ENCODE data around the gene CNTN6.

Gene CNTN6

DNA sequence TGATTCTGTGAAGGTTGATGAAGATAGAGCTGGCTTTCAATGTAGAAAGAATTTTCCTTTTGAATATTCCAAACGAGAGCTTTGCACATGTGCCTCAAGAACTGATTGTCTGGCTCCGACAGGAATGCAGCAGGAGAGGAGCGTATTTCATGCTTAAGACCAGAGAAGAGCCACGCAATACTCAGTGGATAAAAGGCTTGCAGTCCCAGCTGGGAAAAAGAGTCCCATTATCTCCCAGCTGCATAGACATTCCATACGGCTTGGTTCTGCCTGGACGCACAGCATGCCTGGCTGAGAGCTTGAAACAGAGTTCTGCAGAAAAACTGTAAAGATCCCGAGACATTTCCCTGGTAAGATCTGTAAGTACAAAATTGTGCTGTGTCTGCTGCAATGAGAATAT, at the start of gene CNTN6:
TSS of gene CNTN6 (plus strand) at position 254 of the 400 bp plus-strand sequence. CDS start 54,985 bp downstream, outside the sequence.
- no peak for DNase-seq (ENCODE audit: low read depth in 2 of 2)

GRCh38 chr3:1048558-1048957, 44.3 kb upstream of the CNTN6 start:
- no peak for DNase-seq (ENCODE audit: low read depth in 2 of 2)

DNA sequence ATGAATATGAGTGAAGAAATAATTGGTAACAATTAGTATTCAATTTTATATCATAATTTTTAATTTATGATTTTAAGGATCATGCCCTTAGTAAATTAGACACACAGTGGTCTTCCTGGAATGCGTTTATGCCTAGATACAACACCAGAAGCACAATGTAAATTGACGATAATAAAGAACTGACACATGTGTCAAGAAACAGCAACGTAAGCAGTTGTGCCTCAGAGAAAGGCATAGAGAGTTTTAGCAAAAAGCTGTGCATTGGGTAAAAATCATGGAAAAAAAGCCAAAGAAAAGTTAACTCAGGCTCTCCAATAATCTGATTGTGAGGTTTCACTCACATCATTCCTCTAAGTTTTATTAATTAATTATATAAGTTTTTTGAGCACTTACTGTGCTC, 37.0 kb upstream of the CNTN6 start:
- no peak for DNase-seq (ENCODE audit: low read depth in 2 of 2)

- no peak for DNase-seq (ENCODE audit: low read depth in 2 of 2)
Measured at GRCh38 chr3:1056744-1057143, 36.1 kb upstream of the CNTN6 start.

DNA sequence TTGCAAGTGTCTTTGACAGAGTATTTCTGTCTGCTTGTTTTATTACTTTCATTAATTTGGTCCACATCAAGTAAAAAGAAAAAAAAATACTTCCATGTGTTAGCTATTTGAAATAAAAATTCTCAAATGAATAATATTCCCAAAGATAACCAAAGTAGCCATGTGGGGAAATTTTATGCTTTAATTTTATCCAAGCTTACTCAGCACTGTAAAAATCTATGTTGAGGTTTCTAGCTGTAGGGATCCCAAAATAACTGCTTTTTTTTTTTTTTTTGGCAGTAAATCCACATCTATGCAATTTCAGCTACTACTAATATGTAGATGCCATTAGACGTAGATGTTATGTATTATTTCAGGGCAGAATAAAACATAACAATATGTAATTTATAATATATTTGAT, 35.4 kb upstream of the CNTN6 start:
- DNase-seq (ENCODE audit: low read depth in 2 of 2), result no peak

GRCh38 chr3:1068985-1069384, 23.8 kb upstream of the CNTN6 start:
- no peak for DNase-seq (ENCODE audit: low read depth in 2 of 2)

DNA sequence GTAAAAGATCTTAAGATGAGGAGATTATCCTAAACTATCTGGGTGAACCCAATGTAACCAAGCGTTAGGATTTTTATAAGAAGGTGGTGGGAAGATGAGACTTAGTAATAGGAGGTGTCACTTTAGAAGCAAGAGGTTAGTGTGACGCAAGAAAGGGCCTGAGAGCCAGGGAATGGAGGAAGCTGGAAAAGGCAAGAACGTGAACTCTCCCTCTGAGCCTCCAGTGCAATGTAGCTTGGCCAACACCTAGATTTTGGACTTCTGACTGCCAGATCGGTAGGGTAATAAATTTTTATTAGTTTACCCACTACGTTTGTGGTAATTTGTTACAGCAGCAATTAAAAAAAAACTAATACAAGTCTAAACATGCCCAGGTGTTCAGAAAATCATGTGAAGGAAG, 20.8 kb upstream of the CNTN6 start:
- no peak for DNase-seq (ENCODE audit: low read depth in 2 of 2)

DNA sequence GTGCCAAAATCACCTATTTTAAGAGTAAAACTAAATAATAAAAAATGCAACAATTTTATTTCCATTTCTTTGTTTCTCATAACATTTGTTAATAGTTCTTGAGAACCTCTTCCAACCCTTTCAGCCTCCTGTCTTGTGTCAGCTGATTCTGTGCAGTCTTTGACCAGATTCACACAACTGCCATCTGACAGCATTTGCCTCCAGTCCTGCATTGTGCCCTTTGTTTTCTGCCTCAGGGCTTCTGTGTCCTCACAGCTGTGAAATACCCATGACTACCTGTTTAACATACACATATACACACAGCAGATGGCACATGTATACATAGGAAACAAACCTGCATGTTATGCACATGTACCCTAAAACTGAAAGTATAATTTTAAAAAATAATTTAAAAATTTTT, 13.2 kb upstream of the CNTN6 start:
- no peak for DNase-seq (ENCODE audit: low read depth in 2 of 2)

DNA sequence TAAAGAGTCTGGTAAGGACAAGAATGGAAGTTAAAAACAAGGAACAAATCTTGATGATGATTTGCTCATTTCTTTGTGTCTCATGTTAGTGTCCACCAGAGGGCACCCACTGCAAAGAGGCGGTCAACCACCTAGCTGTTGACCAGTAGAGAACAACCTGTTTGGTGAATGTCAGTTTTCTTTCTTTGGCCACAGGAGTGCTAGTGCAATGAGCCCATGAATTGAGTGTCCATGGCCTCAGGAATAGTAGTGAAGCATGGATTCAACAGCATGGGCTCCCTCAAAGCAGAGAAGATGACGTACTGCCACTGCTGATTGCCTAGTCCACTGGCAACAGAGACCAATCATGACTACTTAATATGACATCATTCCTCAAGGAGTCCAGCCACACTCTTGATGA, 10.7 kb upstream of the CNTN6 start:
- no peak for DNase-seq (ENCODE audit: low read depth in 2 of 2)

DNA sequence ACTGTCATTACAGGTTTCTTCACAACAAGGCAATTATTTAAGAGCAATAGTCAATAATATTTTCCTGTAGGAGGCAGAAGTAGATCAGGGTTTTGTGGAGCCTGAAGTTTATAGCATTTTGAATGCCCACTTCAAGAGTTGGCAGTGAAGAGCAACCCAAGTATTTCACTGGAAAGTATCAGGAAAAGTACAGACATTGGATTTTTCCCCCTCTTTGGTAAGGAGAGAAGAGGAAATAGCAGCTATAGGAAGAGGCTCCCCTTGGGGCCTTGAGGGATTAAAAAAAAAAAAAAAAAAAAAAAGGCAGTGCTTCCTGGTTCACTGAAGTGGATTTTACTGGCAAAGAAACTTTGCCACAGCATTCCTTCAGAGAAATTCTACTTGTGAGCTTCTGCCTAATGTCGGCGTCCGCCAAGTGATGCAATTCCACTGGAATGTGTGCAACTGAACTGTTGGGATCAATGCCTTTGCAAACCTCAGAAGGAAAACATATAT, 5.7 kb upstream of the CNTN6 start:
- no peak for DNase-seq (ENCODE audit: low read depth in 2 of 2)

GRCh38 chr3:1088503-1088902, 4.3 kb upstream of the CNTN6 start:
- no peak for DNase-seq (ENCODE audit: low read depth in 2 of 2)

DNA sequence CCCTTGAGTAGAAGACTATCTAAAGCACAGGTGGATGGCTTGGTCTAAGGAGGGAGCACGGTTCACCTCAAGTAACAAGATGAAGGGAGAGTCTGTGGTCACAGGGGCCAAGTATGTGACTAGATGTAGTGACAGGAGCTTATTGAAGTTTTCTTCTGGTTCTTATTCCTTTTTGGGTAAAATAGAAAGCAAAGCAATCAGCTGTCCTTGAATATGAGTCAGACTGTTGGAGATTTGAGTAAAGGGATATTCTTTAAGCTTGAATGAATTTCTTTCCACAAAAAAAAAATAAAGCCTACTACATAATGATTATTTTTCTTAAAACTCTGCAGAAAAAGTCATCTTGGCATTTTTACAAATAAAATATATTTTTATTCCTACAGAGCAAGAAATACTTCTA, 1.5 kb upstream of the CNTN6 start:
- no peak for DNase-seq (ENCODE audit: low read depth in 2 of 2)

GRCh38 chr3:1092061-1092460, 763 bp upstream of the CNTN6 start:
- DNase-seq (ENCODE audit: low read depth in 2 of 2), result no peak

- no peak for DNase-seq (ENCODE audit: low read depth in 2 of 2)
Measured at GRCh38 chr3:1093217-1093616, 393 bp downstream of the CNTN6 start.

GRCh38 chr3:1103525-1103924, 10.7 kb downstream of the CNTN6 start:
- DNase-seq (ENCODE audit: low read depth in 2 of 2), result no peak

- no peak for DNase-seq (ENCODE audit: low read depth in 2 of 2)
Measured at GRCh38 chr3:1117843-1118473, 25.1 kb downstream of the CNTN6 start.

DNA sequence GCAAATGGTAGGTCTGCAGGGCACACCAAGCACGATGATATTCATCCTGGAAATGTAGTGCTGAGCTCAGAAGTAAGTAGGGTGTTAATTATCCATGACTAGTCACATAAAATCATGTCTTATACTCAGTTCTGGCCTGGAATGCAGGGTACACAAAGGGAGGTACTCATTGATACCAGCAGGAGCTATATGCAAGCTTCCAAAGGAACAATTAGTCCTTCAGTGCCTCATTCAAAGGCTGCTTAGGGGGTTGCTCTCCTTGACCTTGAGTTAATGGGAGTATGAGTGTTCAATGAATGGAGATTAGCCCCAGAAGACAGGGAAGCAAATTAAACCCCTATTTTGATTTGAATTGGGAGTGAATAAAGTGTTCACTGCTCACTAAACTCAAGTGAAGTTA, 38.3 kb downstream of the CNTN6 start:
- DNase-seq (ENCODE audit: low read depth in 2 of 2), result no peak

- DNase-seq (ENCODE audit: low read depth in 2 of 2), result no peak
Measured at GRCh38 chr3:1135194-1135593, 42.4 kb downstream of the CNTN6 start.

- DNase-seq (ENCODE audit: low read depth in 2 of 2), result no peak
Measured at GRCh38 chr3:1138036-1138435, 45.2 kb downstream of the CNTN6 start.

GRCh38 chr3:1139071-1139470, 46.2 kb downstream of the CNTN6 start:
- DNase-seq (ENCODE audit: low read depth in 2 of 2), result no peak

- DNase-seq (ENCODE audit: low read depth in 2 of 2), result no peak
Measured at GRCh38 chr3:1147326-1147725, 54.5 kb downstream of the CNTN6 start.

- DNase-seq (ENCODE audit: low read depth in 2 of 2), result no peak
Measured at GRCh38 chr3:1147819-1148218, 55.0 kb downstream of the CNTN6 start.

DNA sequence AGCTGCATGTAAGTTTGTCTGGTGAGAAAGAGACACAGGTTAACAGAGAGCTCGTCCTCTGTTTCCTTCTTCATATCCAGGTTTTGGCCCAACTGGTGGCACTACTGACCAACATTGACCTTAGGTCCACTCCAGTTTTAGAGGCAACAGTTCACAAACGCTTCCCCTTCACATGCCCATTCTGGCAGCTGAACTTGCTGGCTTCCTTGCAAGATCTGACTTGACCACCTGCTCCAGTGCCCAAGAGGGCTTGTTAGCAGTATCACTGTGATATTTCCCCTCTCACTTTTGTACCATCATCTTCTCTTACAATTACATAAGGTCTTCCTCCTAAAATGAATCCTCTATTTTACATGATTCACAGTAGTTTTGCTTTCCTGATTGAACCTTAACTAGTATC, 71.3 kb downstream of the CNTN6 start:
- DNase-seq (ENCODE audit: low read depth in 2 of 2), result no peak

DNA sequence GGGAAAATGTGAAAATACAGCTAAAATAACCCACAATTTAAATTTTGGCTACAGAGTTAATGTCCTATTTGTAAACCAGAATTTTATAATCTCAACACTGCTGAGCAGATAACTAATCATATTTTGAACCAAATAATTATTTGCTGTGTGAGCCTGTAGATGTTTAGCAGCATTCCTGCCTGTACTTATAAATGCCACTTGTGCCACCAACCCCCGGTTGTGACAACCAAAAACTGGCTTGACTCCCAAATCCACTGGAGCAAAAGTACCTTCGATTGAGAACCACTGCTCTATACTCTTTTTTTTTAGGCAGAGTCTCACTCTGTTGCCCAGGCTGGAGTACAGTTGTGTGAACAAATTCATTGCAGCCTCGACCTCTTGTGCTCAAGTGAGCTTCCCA, 78.5 kb downstream of the CNTN6 start:
- no peak for DNase-seq (ENCODE audit: low read depth in 2 of 2)
